OCI-LY7 (cell line): ENCODE data around the gene MYT1. TPM values are rescaled to one million over a fixed set of nuclear protein-coding genes. Genes with fewer than 3 reads are reported as not detected.

Experiments
- BruUV-seq: library from RNA; stranded (reverse); fragments of 400-500 nt; replicated peaks from 2 replicates; lab custom pipeline; 2021; lab: Mats Ljungman, UMichigan
- CTCF ChIA-PET: fragments of 300-600 bp; sonication (Branson Sonifier 250); formaldehyde crosslinking; loops from one replicate; lab custom pipeline; 2022; ENCODE audit warnings: antibody characterized with exemption; ENCODE audit not compliant: unreplicated experiment; lab: Charles Lee
- POLR2A ChIA-PET: fragments of 300-600 bp; sonication (Branson Sonifier 250); formaldehyde crosslinking; loops from one replicate; lab custom pipeline; 2022; ENCODE audit warnings: antibody characterized with exemption; lab: Charles Lee
- DNase-seq: peaks from one replicate; pipeline ENCODE4 v3.0.0-alpha.2; 2015; ENCODE audit warnings: low spot score
- H2AFZ ChIP-seq: fragments of 200-600 bp; sonication (generic), shearing (Covaris generic); 2 replicates; pipeline ENCODE4 v1.6.1; 2014; ENCODE audit warnings: mild to moderate bottlenecking, antibody characterized with exemption, low read length, moderate library complexity
- H3K27ac ChIP-seq: fragments of 200-600 bp; sonication (generic); 2 replicates; pipeline ENCODE4 v1.5.1; 2014; ENCODE audit warnings: mixed run types, low read depth, mild to moderate bottlenecking, moderate library complexity, low read length, inconsistent platforms; ENCODE audit not compliant: poor library complexity, severe bottlenecking
- H3K36me3 ChIP-seq: fragments of 200-600 bp; sonication (generic); 2 replicates; pipeline ENCODE4 v1.6.1; 2014; ENCODE audit warnings: mild to moderate bottlenecking, antibody characterized with exemption, low read length, moderate library complexity, mixed read lengths; ENCODE audit not compliant: insufficient read depth
- H3K4me1 ChIP-seq: fragments of 200-600 bp; sonication (generic); 2 replicates; pipeline ENCODE4 v1.5.1; 2014; ENCODE audit warnings: mild to moderate bottlenecking, low read length; ENCODE audit not compliant: insufficient read depth, poor library complexity, severe bottlenecking
- H3K4me2 ChIP-seq: fragments of 200-600 bp; sonication (generic); 2 replicates; pipeline ENCODE4 v1.6.1; 2014; ENCODE audit warnings: mild to moderate bottlenecking, low read length
- H3K4me3 ChIP-seq: fragments of 200-600 bp; sonication (generic); 2 replicates; pipeline ENCODE4 v1.5.1; 2014; ENCODE audit warnings: mild to moderate bottlenecking, low read depth, low read length; ENCODE audit not compliant: poor library complexity, severe bottlenecking
- H3K79me2 ChIP-seq: fragments of 200-600 bp; sonication (generic); 2 replicates; pipeline ENCODE4 v1.6.1; 2016; ENCODE audit warnings: low read depth, mild to moderate bottlenecking, low read length, moderate library complexity, mixed read lengths; ENCODE audit not compliant: insufficient read depth
- H3K9me2 ChIP-seq: fragments of 200-600 bp; sonication (generic); 2 replicates; pipeline ENCODE4 v1.6.1; 2016; ENCODE audit warnings: mild to moderate bottlenecking, low read length, mixed read lengths; ENCODE audit not compliant: insufficient read depth
- H3K9me3 ChIP-seq: fragments of 200-600 bp; sonication (generic); 2 replicates; pipeline ENCODE4 v1.6.1; 2014; ENCODE audit warnings: mild to moderate bottlenecking, mixed run types, low read length, mixed read lengths
- H4K20me1 ChIP-seq: fragments of 200-600 bp; sonication (generic); 2 replicates; pipeline ENCODE4 v1.6.1; 2014; ENCODE audit warnings: mild to moderate bottlenecking, antibody characterized with exemption, low read length, moderate library complexity, mixed read lengths; ENCODE audit not compliant: insufficient read depth
- EZH2phosphoT487 ChIP-seq: fragments of 200-600 bp; sonication (generic); IDR thresholded peaks from 2 replicates; pipeline ENCODE4 v1.6.1; 2018; ENCODE audit warnings: low read depth, borderline replicate concordance, mild to moderate bottlenecking, mixed run types, antibody characterized with exemption, low read length, moderate library complexity, mixed read lengths
- intact Hi-C: fragments of 100-400 bp; cut with micrococcal nuclease; formaldehyde crosslinking; loops from one replicate; pipeline ENCODE4 v1.10.0; 2022; ENCODE audit not compliant: unreplicated experiment
- total RNA-seq, 2 experiments: library from RNA; depleted of rRNA in 1 of 2; stranded (reverse); fragments of >200 nt in 1 of 2; shearing (Covaris generic) in 1 of 2; gene quantifications; 2 replicates each; pipeline ENCODE4 v1.2.3, GENCODE V29; 2014 to 2022
- TF ChIP-seq, protein P1 (sequence below): fragments of 200-600 bp; sonication (generic); conservative IDR thresholded peaks from 2 replicates; pipeline ENCODE4 v1.5.1; 2014; ENCODE audit warnings: mild to moderate bottlenecking, antibody characterized with exemption, low read length, moderate library complexity, mixed read lengths

The MYT1 gene
- total RNA-seq, 2 experiments from 2014 or later, result 0.32 to 0.95 TPM

DNA sequence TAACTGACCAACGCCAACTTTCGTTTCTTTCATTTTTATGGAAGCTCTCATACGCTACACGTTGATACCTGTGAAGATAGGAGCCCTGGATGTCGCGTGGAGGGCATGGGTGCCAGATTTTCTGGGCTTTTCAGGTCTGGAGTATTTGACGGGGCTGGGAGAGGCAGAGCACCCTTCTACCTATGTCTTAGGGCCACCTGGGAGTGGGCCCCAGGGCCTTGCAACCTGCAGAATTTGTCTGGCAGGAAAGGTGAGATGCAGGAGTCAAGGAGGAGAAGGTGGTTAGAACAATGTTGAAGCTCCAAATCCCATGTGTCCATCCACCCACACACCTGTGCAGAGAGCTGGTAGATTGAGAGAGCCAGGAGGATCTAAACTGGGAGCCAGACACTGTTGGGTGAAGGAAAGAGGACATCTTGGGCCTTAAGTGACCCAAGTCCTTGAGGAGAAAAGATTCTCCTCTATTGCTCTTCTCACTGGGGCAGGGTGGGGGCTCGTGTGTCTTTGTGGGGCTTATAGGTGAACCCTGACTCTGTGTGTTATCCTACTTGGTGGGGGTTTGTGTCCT, 63.9 kb downstream of the MYT1 start:
- no peaks in the 10 kb centered on the region for H3K36me3 ChIP-seq
- DNase-seq, result no peak
- no peaks in the 10 kb centered on the region for H3K9me3 ChIP-seq
- no peaks in the 10 kb centered on the region for H3K9me2 ChIP-seq
- no TSS peak for BruUV-seq
- H3K79me2 ChIP-seq, result no peaks in the 10 kb centered on the region
- H2AFZ ChIP-seq, result no peak overlapping the region
- intact Hi-C loops, result no loop called here
- H4K20me1 ChIP-seq, result no peaks in the 10 kb centered on the region
- TF ChIP-seq, protein P1, sequence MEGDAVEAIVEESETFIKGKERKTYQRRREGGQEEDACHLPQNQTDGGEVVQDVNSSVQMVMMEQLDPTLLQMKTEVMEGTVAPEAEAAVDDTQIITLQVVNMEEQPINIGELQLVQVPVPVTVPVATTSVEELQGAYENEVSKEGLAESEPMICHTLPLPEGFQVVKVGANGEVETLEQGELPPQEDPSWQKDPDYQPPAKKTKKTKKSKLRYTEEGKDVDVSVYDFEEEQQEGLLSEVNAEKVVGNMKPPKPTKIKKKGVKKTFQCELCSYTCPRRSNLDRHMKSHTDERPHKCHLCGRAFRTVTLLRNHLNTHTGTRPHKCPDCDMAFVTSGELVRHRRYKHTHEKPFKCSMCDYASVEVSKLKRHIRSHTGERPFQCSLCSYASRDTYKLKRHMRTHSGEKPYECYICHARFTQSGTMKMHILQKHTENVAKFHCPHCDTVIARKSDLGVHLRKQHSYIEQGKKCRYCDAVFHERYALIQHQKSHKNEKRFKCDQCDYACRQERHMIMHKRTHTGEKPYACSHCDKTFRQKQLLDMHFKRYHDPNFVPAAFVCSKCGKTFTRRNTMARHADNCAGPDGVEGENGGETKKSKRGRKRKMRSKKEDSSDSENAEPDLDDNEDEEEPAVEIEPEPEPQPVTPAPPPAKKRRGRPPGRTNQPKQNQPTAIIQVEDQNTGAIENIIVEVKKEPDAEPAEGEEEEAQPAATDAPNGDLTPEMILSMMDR, result no peak
- no peak overlapping the region for H3K4me2 ChIP-seq
- CTCF ChIA-PET, result no interaction called here
- no peak overlapping the region for H3K4me3 ChIP-seq
- peaks cover 4% of the 10 kb centered on the region for H3K4me1 ChIP-seq
- POLR2A ChIA-PET, result no interaction called here
- H3K27ac ChIP-seq, result no peak overlapping the region

DNA sequence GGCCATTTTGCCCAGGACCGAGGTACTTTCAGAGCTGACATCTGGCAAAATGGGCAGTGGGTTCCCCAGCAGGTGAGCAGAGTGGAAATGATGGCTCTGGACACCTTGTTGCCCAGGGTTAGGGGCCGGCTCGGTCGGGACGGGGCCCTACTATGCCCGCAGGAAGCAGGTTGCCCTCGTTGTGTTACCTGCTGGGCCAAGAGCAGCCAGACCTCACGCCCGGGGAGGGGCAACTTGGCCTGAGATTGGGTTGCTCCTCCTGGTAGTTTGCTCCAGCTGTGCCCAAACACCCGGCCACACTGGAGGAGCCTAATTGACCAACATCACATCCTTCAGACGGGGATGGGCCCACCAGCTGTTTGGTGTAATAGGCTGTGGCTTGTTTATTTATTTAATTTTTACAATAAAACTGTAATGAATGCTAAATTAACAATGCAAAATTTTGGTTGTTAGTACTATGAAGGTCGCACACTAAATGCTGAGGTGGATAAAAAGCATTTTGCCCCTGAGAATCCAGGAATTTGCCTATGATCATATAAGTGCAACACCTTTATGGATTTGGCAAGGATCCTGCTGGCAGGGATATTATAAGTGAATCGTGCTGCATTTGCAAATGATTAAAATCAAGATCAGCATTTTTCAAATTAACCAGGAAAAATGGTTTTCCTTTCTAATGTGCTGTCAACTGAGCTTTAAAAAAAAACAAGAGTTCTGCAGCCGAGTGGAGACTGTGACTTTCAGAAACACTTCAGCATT, 64.7 kb downstream of the MYT1 start:
- no peaks in the 10 kb centered on the region for H3K9me3 ChIP-seq
- no peak overlapping the region for H3K27ac ChIP-seq
- no peaks in the 10 kb centered on the region for H4K20me1 ChIP-seq
- no peak overlapping the region for H3K4me2 ChIP-seq
- TF ChIP-seq, protein P1, result no peak
- TF ChIP-seq EZH2phosphoT487, result no peak
- CTCF ChIA-PET, result no interaction called here
- POLR2A ChIA-PET, result no interaction called here
- no TSS peak for BruUV-seq
- H3K79me2 ChIP-seq, result no peaks in the 10 kb centered on the region
- H2AFZ ChIP-seq, result no peak overlapping the region
- no peaks in the 10 kb centered on the region for H3K9me2 ChIP-seq
- DNase-seq, result no peak
- intact Hi-C loops, result no loop called here
- no peak overlapping the region for H3K4me3 ChIP-seq
- H3K36me3 ChIP-seq, result no peaks in the 10 kb centered on the region
- no peaks in the 10 kb centered on the region for H3K4me1 ChIP-seq

DNA sequence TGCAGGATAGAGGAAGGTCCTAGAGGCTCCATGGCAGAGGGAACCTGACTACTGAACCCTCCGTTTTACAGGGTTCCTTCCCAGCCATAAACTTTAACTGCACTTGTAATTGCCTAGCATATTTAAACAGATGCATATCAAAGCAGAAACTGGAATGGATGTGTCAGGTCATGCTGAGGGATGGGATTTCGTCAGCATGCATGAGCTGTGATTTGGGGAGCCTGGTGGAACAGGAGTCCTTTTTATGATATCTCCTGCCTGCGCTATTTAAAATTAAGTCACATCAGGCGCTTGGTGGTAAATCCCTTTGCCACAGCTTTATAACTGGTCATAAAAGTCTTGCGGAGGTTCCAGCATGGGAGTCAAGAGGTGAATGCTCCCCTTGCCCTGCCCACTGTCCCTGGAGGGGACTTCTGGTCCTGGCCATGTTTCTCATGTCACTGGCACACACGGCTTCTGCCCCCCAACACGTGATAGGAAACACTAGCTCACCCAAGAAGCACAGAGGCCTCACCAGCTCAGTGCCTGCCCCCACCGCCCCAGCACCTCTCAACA, 65.3 kb downstream of the MYT1 start:
- POLR2A ChIA-PET, result no interaction called here
- intact Hi-C loops, result no loop called here
- H3K4me1 ChIP-seq, result no peaks in the 10 kb centered on the region
- no TSS peak for BruUV-seq
- H3K9me2 ChIP-seq, result no peaks in the 10 kb centered on the region
- H3K27ac ChIP-seq, result no peak overlapping the region
- DNase-seq, result no peak
- no peak overlapping the region for H3K4me2 ChIP-seq
- TF ChIP-seq, protein P1, result no peak
- TF ChIP-seq EZH2phosphoT487, result no peak
- H3K36me3 ChIP-seq, result no peaks in the 10 kb centered on the region
- H3K4me3 ChIP-seq, result no peak overlapping the region
- CTCF ChIA-PET, result no interaction called here
- H4K20me1 ChIP-seq, result no peaks in the 10 kb centered on the region
- H3K9me3 ChIP-seq, result no peaks in the 10 kb centered on the region
- no peaks in the 10 kb centered on the region for H3K79me2 ChIP-seq
- no peak overlapping the region for H2AFZ ChIP-seq
